Uterus (tissue), 2 donors: ENCODE measurements around the gene RALGPS1.

ENCODE experiments used
- POLR2A ChIP-seq, 2 donors: fragments of 450-650 bp; IDR thresholded peaks; one replicate each; pipeline ENCODE4 v1.6.1; 2016; ENCODE audit warnings: antibody characterized with exemption in 2 of 2, mild to moderate bottlenecking in 1 of 2, moderate library complexity in 1 of 2
- TF ChIP-seq, protein P1 (sequence below), 4 experiments: fragments of 200-600 bp in 2 of 4; fragments of 450-650 bp in 2 of 4; sonication (generic) in 2 of 4; IDR thresholded peaks; one replicate each; pipeline ENCODE4 v1.5.1; 2016 to 2019; ENCODE audit warnings: antibody characterized with exemption in 4 of 4, mild to moderate bottlenecking in 2 of 4, moderate library complexity in 1 of 4

DNA sequence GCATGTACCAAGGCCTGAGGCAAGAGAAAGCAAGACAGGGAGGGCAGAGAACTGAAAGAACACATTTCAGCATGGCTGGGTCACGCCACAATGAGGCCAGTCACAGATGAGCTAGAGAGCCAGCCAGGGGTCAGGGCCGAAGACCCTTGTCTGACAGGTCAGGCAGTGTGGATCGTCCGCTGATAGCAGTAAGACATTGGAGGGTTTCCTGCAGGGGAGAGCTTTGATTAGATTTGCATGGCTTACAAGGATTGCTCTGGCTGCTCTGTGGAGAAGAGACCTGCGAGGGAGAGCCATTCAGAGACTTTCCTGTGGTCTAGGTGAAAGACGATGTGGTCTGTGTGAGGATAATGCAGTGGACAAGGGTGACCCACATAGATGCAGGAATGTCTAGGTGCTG is 93.1 kb downstream of the RALGPS1 start:
- TF ChIP-seq, protein P1, sequence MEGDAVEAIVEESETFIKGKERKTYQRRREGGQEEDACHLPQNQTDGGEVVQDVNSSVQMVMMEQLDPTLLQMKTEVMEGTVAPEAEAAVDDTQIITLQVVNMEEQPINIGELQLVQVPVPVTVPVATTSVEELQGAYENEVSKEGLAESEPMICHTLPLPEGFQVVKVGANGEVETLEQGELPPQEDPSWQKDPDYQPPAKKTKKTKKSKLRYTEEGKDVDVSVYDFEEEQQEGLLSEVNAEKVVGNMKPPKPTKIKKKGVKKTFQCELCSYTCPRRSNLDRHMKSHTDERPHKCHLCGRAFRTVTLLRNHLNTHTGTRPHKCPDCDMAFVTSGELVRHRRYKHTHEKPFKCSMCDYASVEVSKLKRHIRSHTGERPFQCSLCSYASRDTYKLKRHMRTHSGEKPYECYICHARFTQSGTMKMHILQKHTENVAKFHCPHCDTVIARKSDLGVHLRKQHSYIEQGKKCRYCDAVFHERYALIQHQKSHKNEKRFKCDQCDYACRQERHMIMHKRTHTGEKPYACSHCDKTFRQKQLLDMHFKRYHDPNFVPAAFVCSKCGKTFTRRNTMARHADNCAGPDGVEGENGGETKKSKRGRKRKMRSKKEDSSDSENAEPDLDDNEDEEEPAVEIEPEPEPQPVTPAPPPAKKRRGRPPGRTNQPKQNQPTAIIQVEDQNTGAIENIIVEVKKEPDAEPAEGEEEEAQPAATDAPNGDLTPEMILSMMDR (IDR thresholded peaks at IDR 0.05): no peak
- no peak for TF ChIP-seq POLR2A (IDR thresholded peaks at IDR 0.05)
